Erythroblast (primary cell): ENCODE results near the gene CALN1.

ENCODE experiments used
- GATA1 ChIP-seq: IDR thresholded peaks from 2 replicates; pipeline ENCODE4 v1.6.1; 2011; ENCODE audit warnings: low read depth, mild to moderate bottlenecking, control low read depth, low read length, moderate library complexity
- POLR2A ChIP-seq: IDR thresholded peaks from 2 replicates; pipeline ENCODE4 v1.6.1; 2011; ENCODE audit warnings: mild to moderate bottlenecking, low read length

DNA sequence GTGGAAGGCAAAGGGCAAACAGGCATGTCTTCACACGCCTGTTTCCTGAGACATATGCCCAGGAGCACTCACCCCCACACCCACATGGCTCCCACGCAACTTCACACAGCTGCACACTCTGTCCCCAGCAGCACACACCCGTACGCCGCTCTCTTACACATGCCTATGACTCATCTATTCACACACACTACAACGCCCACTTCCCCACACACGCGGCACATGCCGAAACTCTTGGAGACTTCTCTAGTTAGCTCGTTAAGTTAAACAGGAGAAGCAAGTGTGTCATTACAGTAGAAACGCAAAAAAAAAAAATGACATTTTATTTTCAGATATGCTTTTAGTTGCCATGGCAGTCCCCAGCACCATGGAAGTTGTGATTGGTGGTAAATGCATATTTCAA, 6.7 kb downstream of the CALN1 start:
- no peak for TF ChIP-seq POLR2A
- TF ChIP-seq GATA1: no peak
